GM21717 (cell line): Measurements from ENCODE around the gene GPR107.

Experiments used
- ATAC-seq: cut with Tn5 transposase; IDR thresholded peaks from one replicate; pipeline ENCODE4 v1.9.1; 2021; ENCODE audit warnings: mild to moderate bottlenecking, moderate library complexity; ENCODE audit not compliant: unreplicated experiment

Gene GPR107

GRCh38 chr9:130027533-130028365, 26.0 kb upstream of the GPR107 start:
- ATAC-seq: no peak

GRCh38 chr9:130028493-130029222, 25.0 kb upstream of the GPR107 start:
- no peak for ATAC-seq

GRCh38 chr9:130029223-130029973, 24.3 kb upstream of the GPR107 start:
- no peak for ATAC-seq

GRCh38 chr9:130030651-130031127, 23.0 kb upstream of the GPR107 start:
- no peak for ATAC-seq

- ATAC-seq: no peak
These were observed 19.1 kb upstream of the GPR107 start for GRCh38 chr9:130034570-130034969.

- no peak for ATAC-seq
These were observed 17.6 kb upstream of the GPR107 start for GRCh38 chr9:130036099-130036498.

- ATAC-seq: no peak
These were observed 14.1 kb upstream of the GPR107 start for GRCh38 chr9:130039528-130040147.

- ATAC-seq: no peak
These were observed 12.6 kb upstream of the GPR107 start for GRCh38 chr9:130040984-130041647.

GRCh38 chr9:130041648-130042405, 11.9 kb upstream of the GPR107 start:
- ATAC-seq: no peak

- no peak for ATAC-seq
These were observed 11.3 kb upstream of the GPR107 start for GRCh38 chr9:130042406-130042884.

- ATAC-seq: peak; percentile 31
These were observed 10.6 kb upstream of the GPR107 start, which contains the start of gene FNBP1 for GRCh38 chr9:130042885-130043653. Gene FNBP1, minus strand, starts transcription at chr9:130043189. Its CDS starts 214 bp downstream, at chr9:130042975.

- ATAC-seq: no peak
These were observed 9.8 kb upstream of the GPR107 start for GRCh38 chr9:130043654-130044623.

GRCh38 chr9:130045725-130046450, 7.8 kb upstream of the GPR107 start:
- ATAC-seq: no peak

GRCh38 chr9:130049431-130050210, 4.1 kb upstream of the GPR107 start:
- no peak for ATAC-seq

- ATAC-seq: no peak
These were observed 3.2 kb upstream of the GPR107 start for GRCh38 chr9:130050462-130050861.

- no peak for ATAC-seq
These were observed 1.9 kb upstream of the GPR107 start for GRCh38 chr9:130051855-130052254.
